Activated CD8-positive, alpha-beta T cell treated with anti-CD3 and anti-CD28 coated beads for 36 hours (primary cell): ENCODE results near the gene DCAF8. TPM values are rescaled to one million over a fixed set of nuclear protein-coding genes. Genes with fewer than 3 reads are reported as not detected.

Experiments used
- ATAC-seq: fragments of 200-7000 bp; cut with Tn5 transposase; one replicate; pipeline ENCODE4 v1.10.0; 2021; ENCODE audit warnings: mild to moderate bottlenecking, moderate library complexity
- CTCF ChIA-PET: fragments of 350-600 bp; sonication (Branson Sonifier 250); formaldehyde crosslinking; loops from one replicate; lab custom pipeline; 2021; ENCODE audit warnings: antibody characterized with exemption; lab: Charles Lee
- POLR2A ChIA-PET: fragments of 350-600 bp; sonication (Branson Sonifier 250); formaldehyde crosslinking; loops from one replicate; lab custom pipeline; 2021; ENCODE audit warnings: antibody characterized with exemption; lab: Charles Lee
- DNase-seq: peaks from one replicate; pipeline ENCODE4 v3.0.0-alpha.2; 2020
- H3K27ac Mint-ChIP-seq: one replicate; pipeline ENCODE4 v1.8.0; 2021; ENCODE audit warnings: mild to moderate bottlenecking, mixed read lengths
- H3K27me3 Mint-ChIP-seq: one replicate; pipeline ENCODE4 v1.8.0; 2021; ENCODE audit warnings: mixed read lengths
- H3K36me3 Mint-ChIP-seq: one replicate; pipeline ENCODE4 v1.8.0; 2021; ENCODE audit warnings: low read depth, mixed read lengths
- H3K4me1 Mint-ChIP-seq: one replicate; pipeline ENCODE4 v1.8.0; 2021; ENCODE audit warnings: low read depth, mixed read lengths
- H3K4me3 Mint-ChIP-seq: one replicate; pipeline ENCODE4 v1.8.0; 2021; ENCODE audit warnings: mild to moderate bottlenecking, moderate library complexity, mixed read lengths
- H3K9me3 Mint-ChIP-seq: one replicate; pipeline ENCODE4 v1.8.0; 2021; ENCODE audit warnings: mixed read lengths
- intact Hi-C: fragments of 100-400 bp; cut with micrococcal nuclease; formaldehyde crosslinking; loops from one replicate; pipeline ENCODE4 v1.10.0; 2022
- total RNA-seq, 2 experiments: library from RNA; stranded (reverse); gene quantifications; one replicate each; pipeline ENCODE4 v1.2.3, GENCODE V29; 2021
- TF ChIP-seq, protein P1 (sequence below): fragments of 200-600 bp; IDR thresholded peaks from one replicate; pipeline ENCODE4 v1.8.0; 2022; ENCODE audit warnings: antibody characterized with exemption, mild to moderate bottlenecking

DCAF8 gene
- total RNA-seq, result 100 to 1,000 TPM; 116 TPM

DNA sequence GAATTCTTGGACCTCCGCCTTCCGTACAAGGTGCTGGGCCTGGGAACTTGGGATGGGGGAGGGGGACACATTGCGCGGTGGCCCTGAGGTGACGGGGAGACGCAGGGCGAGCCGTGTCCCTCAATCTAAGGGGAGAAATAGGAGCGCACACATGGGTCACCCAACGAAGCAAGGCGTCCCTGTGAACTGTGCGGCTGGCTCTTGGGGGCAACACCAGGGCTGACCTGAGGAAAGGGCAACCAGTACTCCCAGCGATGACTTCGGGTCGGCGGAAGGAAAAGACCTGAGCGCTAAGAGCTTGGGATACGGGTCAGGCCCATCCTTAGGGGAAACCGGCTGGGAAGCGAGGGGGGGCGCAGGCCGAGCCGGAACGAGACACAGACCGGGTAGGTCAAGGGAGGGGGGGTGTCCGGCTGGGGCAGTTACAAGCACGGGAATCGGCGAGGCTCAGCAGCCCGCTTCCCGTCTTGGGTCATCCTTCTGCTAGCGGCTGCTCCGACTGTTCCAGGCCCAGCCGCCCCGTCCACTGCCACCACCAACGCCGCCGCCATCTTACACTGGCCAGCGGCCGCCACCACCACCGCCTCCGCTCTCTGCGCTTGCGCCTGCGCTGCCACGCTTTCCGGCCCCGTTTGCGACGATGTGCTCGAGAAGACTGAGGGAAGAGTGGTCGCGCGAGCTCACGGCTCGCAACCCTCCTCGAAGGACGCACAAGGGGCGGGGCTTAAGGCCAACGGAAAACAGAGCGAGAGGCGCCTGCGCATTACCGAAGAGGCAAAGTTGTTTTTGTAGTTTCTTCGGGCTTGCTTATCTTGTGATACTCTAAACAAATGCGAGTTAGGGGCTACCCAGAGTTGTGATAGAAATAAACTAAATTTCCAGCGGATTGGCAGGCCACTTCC is at the start of gene DCAF8:
Gene DCAF8, minus strand, starts transcription at position 657 of the 902 bp plus-strand sequence. CDS start 18,541 bp downstream, outside the sequence.
- Mint-ChIP-seq H3K36me3 (peaks cover 17% of the 10 kb centered on the region), H3K4me3 (peak within 1 kb of the TSS; percentile 83), H3K27ac (peak within 1 kb of the TSS; percentile 97), H3K9me3 (no peaks in the 10 kb centered on the region), H3K27me3 (no peaks in the 10 kb centered on the region), H3K4me1 (peaks cover 41% of the 10 kb centered on the region)
- TF ChIP-seq, protein P1, sequence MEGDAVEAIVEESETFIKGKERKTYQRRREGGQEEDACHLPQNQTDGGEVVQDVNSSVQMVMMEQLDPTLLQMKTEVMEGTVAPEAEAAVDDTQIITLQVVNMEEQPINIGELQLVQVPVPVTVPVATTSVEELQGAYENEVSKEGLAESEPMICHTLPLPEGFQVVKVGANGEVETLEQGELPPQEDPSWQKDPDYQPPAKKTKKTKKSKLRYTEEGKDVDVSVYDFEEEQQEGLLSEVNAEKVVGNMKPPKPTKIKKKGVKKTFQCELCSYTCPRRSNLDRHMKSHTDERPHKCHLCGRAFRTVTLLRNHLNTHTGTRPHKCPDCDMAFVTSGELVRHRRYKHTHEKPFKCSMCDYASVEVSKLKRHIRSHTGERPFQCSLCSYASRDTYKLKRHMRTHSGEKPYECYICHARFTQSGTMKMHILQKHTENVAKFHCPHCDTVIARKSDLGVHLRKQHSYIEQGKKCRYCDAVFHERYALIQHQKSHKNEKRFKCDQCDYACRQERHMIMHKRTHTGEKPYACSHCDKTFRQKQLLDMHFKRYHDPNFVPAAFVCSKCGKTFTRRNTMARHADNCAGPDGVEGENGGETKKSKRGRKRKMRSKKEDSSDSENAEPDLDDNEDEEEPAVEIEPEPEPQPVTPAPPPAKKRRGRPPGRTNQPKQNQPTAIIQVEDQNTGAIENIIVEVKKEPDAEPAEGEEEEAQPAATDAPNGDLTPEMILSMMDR, result no peak
- intact Hi-C loops, result no loop called here
- ChIA-PET CTCF (interaction anchor here (1.0 to 6.8 kb wide), 5 partner anchors 10 to 177 kb away, joined by 5 to 57 read pairs (median 6); no protein-coding TSS in a partner anchor), POLR2A (interaction anchor here (0.6 to 5.8 kb wide), 16 partner anchors 10 to 708 kb away, joined by 3 to 41 read pairs (median 3); partner anchors contain the start of gene PEX19)
- peak; percentile 99 for DNase-seq
- ATAC-seq, result peak; percentile 92

DNA sequence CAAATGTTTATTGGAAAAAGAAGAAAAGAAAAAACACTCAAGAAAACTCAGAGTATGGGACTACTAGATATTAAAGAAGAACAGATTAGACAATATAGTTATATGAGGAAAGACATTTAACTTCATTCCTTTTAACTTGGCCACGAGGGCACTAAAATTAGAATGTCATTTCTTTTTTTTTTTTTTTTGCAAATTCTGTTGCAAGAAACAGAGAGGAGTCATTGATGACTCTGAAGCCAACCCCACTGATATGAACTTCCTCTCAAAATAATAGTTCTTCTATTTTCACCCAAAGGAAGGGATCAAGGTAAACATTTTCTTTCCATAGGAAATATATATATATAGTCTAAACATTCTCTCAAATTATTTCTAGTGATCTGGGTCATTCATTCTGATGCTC is 47.2 kb upstream of the DCAF8 start:
- H3K9me3 Mint-ChIP-seq, result no peaks in the 10 kb centered on the region
- POLR2A ChIA-PET, result no interaction called here
- no peak overlapping the region for H3K27ac Mint-ChIP-seq
- H3K36me3 Mint-ChIP-seq, result peaks cover 54% of the 10 kb centered on the region
- ATAC-seq (no peak), DNase-seq (no peak)
- H3K4me1 Mint-ChIP-seq, result no peaks in the 10 kb centered on the region
- H3K27me3 Mint-ChIP-seq, result no peaks in the 10 kb centered on the region
- intact Hi-C loops, result no loop called here
- no peak overlapping the region for H3K4me3 Mint-ChIP-seq
- TF ChIP-seq, protein P1, result no peak
- CTCF ChIA-PET, result interaction anchor here (1.3 kb wide), 1 partner anchor 18 kb away, joined by 5 read pairs; no protein-coding TSS in a partner anchor

GRCh38 chr1:160309185-160309557 is 46.8 kb upstream of the DCAF8 start:
- Mint-ChIP-seq H3K4me3 (no peak overlapping the region), H3K9me3 (no peaks in the 10 kb centered on the region), H3K27ac (no peak overlapping the region), H3K4me1 (no peaks in the 10 kb centered on the region), H3K27me3 (no peaks in the 10 kb centered on the region), H3K36me3 (peaks cover 53% of the 10 kb centered on the region)
- POLR2A ChIA-PET, result no interaction called here
- ATAC-seq (no peak), DNase-seq (no peak)
- intact Hi-C loops, result no loop called here
- CTCF ChIA-PET, result interaction anchor here (1.3 kb wide), 1 partner anchor 18 kb away, joined by 5 read pairs; no protein-coding TSS in a partner anchor
- TF ChIP-seq, protein P1, result no peak

DNA sequence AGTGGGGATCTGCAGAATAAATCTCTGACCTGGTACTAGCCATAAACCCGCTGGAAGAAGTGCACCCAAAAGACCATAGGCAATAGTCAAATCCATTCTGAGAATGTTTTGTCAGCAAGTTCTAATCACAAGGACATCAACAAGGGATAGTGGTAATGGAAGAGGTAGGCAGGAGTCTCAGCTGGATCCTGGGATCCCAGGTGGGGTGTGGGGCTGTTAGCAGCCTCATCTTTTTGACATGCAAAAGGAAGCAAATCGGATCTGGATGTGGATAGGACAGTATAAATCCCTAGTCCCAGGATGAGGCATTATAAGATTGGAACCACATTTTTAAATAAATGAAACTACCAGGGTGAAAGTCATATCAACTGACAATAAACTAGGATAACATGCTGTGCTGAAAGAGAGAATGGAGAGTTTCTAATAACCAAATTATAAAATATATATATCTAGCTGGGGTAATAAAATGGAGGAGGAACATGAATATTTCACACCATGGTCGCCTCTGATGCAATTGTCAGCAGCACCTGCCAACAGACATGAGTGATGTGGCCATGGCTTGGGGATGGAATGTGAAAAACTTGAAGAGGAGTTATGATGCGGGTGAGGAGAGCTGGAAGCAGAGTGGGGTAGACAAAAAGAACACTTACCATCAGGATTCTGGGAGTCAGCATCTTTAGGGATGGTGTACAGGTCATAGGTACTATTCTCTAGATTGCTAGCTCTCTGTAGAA is 46.3 kb upstream of the DCAF8 start:
- ATAC-seq, result no peak
- H3K27ac Mint-ChIP-seq, result no peak overlapping the region
- TF ChIP-seq, protein P1, result no peak
- no peaks in the 10 kb centered on the region for H3K4me1 Mint-ChIP-seq
- ChIA-PET POLR2A (interaction anchor here (1.0 to 1.2 kb wide), 2 partner anchors 47 to 62 kb away, joined by 3 read pairs; no protein-coding TSS in a partner anchor), CTCF (interaction anchor here (0.8 to 1.4 kb wide), 3 partner anchors 17 to 262 kb away, joined by 3 to 5 read pairs (median 3); no protein-coding TSS in a partner anchor)
- intact Hi-C loops, result no loop called here
- H3K27me3 Mint-ChIP-seq, result no peaks in the 10 kb centered on the region
- H3K36me3 Mint-ChIP-seq, result peaks cover 50% of the 10 kb centered on the region
- H3K9me3 Mint-ChIP-seq, result no peaks in the 10 kb centered on the region
- no peak overlapping the region for H3K4me3 Mint-ChIP-seq
- no peak for DNase-seq
